ENCODE results near the gene CDCA7L.
"Not testable (repeated sequence)": the region's sequence is repeated elsewhere in the genome, so short reads cannot be mapped to it uniquely, and the experiment has no call there.

The CDCA7L gene

DNA sequence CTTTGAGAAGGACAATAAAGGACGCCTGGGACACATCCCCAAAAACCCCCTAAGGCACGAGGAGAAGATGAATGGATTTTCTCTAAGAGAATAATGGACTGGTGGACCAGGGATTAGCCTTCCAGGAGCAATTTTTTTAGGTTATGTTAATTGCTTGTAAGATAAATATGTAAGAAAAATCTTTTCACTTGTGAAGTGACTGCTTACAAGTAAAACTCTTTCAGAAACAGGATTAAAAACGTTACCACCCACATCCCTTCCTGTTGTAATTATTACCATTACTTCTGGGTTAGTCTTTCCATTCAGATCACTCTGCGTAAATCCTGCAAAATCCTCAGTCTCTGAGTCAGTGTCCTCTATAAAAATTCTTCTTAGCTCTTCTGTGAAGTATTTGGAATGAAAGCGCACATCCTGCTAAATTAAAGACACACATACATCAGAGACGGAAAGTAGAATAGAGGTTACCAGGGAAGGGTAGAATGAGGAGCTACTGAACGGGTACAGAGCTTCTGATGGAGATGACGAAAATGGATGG is 34.3 kb downstream of the CDCA7L start:
- DNase-seq (ENCODE audit: low read depth in 2 of 2): no peak

DNA sequence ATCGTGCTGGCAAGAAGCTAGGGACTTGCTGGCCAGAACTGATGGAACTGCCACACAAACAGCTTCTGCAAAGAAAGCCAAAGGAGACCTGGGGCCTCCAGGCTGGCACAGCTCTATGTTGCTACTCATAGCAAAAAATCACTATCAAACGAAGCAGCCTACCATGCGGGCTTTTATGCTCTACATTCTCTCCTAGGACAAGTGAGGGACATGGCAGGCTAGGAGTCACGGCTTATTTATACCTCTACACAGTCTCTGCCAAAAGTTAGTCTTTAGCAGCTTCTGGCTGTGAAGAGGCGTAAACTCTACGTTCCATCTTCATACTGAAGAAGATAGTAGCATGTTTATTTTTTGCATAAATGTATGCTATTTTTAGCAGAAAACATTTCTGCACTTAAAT is 35.4 kb downstream of the CDCA7L start:
- no peak for DNase-seq (ENCODE audit: low read depth in 2 of 2)

DNA sequence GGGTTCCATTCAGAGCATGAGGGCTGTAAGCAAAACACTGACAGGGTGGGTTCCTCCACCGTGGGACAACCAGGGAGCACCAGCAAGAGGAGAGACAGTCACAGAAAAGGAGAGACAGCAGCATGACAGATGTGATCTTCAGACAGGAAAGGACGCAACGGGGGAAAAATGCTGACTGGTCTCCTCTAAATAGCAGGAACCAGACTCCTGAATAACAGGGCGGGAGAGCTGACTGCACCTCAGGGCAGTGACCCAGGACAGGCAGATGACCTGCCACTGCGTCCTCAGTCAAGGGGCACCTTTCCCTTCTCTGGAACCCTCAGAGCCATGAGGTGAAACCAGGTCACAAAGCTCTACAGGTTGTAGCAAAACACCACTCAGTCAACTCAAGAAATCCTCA is 37.0 kb downstream of the CDCA7L start:
- DNase-seq (ENCODE audit: low read depth in 2 of 2): no peak

DNA sequence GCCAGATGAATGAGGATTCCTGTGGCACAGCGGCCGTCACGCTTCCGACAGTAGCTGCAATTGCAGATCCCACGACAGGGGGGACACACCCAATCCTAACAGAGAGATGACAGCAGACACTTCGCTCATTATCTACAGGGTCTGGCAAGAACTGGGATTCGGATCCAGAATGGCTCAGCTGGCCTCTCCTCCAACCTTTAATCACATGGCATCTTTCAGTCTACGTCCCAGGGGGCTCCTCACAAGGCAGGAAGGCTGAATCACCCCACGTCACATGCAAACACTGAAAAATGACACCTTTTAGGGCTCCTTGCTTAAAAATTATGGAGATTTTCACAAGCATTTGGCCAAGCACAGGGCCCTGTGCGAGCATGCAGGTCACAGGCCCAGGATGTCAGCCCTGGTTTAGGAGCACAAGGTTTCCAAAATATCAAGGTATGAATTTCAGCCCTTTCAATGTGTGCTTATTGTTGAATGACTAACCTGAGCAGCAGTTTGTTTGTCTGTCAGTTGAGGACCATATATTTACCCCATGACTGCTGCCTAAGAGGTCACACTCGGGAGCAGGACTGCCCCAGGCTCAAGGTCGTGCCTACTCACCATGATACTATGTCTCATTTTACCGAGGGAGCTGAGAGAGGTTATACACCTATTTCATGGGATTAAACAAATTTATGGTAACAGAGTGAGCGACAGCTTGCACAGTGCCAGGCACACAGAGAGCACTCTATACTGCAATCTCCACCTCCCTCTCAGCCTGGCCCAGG is 42.5 kb downstream of the CDCA7L start:
- no peak for DNase-seq (ENCODE audit: low read depth in 2 of 2)

DNA sequence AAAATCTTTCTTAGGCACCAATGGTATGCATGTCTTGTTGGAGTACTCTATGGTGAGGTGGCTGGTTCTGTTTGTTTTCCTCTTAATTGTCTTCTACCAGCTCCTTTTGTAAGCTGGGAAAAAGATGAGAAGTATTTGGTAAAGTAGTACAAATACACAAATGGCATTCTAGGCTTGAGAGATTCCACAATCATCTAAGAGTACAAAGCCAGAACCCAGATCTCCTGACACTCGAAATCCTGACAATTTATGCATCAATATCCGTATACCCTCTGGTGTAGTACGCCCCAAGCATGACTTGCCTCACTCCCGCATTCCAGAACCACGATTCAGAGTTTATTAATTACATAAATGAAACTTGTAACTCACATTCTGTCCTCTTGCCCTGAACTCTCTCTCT is 43.5 kb downstream of the CDCA7L start:
- no peak for DNase-seq (ENCODE audit: low read depth in 2 of 2)

DNA sequence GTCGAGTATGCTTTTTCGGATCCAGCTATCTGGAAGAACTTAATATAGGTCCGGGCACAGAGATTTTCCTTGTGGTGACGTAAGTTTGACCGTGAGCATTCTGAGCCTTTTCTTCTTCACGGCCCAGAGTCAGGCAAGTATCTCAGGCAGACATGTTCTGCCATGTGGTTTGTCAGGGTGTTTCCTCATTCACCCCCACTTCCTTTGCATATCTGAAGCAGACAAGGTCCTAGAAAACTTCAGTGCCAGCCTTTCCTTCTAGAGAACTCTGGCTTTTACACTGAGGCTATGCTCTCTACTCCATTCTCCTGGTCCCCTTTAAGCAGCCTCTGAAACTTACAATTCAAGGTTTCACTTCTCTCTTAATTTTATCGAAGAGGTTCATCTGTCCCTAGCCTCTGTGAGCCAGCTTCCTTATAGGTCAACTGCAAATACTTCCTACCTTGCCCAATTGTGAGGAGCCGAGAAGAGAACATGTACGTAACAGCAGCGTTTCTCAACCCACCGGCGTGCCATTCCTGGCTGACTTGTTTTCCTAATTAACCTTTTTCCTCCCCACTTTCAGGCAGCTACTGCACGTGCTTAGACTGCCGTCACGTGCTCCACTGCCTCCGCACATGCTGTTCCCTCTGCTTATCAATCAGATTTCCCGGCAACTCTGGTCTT is 47.3 kb downstream of the CDCA7L start:
- DNase-seq (ENCODE audit: low read depth in 2 of 2): no peak

DNA sequence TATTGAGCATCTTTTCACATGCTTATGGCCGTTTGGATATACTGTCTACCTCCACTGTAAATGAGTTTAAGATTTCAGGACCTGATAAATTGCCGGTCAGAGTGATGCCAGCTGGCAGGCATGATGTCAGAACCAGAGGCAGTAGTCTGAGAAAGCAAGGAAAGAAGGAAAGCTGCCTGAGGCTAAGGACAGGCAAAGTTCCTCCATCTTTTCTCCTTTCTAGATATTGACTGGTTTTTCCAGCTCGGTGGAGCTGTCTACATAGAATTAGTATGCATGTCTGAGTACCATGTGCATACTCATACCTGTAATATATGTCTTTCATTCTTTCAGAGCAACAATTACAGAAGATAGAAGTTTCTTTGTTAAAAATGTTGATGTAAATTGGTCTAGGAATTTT is 52.3 kb downstream of the CDCA7L start:
- DNase-seq (ENCODE audit: low read depth in 2 of 2): no peak

DNA sequence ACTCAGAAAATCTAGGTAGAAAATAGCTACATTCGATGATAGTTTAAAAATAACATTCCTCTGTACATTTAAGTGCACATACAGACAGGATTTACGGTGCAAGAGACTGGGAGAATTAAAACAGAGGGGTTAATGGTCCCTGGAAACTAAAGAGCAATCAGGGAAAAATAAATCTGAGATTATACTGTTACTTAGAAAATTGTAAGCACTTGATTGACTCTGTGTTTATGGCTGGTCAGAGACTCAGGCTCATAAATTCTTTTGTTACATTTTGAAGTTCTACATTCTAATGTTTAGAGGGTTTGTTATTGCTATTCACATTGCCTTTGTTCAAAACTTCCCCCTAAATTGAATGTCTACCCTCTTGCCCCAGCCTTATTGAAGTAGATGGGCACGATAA is 54.4 kb downstream of the CDCA7L start:
- DNase-seq (ENCODE audit: low read depth in 2 of 2): no peak

DNA sequence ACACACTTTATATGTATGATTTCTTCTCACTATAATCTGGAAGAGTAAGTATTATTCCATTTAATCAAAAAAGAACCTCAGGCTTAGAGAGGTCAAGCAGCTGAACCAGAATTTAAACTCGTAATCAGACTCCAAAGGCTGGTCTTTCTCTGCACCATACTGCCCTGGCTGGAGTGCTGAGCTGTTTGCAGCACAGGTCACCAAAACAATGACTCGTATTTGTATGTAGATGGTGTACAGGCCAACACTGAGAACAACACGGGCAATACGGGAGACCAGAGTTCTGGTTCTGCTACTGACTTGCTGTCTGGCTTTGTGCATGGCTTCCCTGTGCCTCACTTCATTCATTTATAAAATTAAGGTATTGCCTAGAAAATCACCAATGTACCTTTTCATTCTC is 57.9 kb downstream of the CDCA7L start:
- no peak for DNase-seq (ENCODE audit: low read depth in 2 of 2)

DNA sequence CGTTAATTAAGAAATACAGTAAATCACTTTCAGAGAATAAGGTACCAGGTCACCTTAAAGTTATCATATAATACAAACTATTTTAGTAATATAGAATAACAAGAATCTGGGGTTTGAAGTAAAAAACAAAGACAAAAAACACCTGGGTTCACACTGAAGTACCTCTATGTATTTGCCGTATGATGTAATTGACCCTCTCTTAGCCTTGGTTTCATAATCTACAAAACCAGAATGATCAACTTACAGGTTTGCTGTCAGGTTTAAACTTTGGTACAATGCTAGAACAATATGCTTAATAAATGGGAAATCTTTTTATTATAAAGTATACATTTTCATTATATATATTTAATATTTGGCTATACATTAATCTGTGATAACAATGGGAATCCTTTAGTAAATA is 58.3 kb downstream of the CDCA7L start:
- no peak for DNase-seq (ENCODE audit: low read depth in 2 of 2)

DNA sequence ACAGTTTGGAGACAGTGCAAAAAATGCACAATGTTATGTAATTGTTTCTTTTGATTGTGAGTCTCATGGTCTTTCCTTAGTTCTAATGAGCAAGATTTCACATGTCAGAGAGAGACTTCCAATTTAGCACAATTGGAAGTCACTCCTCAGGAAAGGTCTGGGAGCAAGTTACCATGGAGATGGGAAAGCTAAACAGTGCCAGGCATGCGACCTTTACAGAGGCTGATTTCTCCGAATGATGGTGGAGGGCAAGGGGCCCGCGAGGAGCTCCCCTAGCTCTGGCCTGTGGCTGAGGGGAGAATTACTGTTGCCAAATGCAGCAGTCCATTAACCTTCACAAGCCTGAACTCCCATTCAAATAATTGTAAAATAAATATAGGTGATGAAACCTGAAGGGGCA is 59.3 kb downstream of the CDCA7L start:
- no peak for DNase-seq (ENCODE audit: low read depth in 2 of 2)

DNA sequence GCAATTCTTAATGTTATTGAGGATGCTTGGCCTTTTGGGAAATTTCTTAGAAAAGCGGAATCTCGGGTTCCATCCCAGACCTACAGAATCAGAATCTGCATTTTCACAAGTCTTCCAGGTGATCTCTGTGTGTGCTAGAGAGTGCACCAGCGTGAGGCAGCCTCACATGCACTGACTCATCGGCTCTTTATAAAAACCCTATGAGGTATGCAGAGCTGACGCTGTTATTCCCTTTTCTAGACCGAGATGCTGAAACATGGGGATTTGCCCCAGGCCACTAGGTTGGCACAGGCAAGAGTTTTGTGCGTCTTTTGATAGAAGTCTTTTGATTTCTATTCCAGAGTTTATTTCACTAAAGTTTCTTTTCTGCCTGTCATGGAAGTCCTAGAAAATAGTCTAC is 61.2 kb downstream of the CDCA7L start:
- no peak for DNase-seq (ENCODE audit: low read depth in 2 of 2)

DNA sequence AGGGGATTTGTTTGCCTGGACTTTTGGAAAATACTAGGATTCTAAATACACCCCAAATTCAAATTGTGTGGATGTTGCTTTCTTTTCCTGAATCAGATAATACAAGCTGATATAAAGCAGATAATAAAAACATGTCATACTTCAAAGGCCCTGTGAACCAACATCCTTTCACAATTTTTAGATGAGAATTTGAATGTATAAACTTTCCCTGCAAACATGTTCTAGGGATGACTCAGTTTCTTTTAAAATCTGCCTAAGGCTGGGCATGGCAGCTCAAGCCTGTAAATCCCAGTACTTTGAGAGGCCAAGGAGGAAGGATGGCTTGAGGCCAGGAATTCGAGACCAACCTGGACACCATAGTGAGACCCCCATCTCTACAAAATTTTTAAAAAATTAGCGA is 62.2 kb downstream of the CDCA7L start:
- DNase-seq (ENCODE audit: low read depth in 2 of 2): not testable (repeated sequence)

DNA sequence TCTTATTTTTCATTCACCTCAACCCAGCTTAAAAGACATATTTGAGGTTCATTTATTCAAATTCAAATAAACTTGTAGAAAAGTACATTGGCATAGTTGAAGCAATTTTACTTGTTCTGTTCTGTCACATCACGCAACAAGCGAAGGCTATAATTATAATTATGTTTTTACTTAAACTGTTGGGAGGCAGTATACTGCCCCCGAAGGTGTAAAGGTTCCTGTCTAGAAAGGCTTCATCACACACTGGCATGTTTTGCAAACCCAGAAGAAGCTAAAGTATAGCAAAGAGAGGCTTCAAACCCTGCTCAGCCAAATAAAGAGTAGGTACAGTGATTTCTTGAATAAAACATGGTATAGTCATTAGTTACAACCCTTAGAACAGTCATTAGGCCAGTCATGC is 62.6 kb downstream of the CDCA7L start:
- no peak for DNase-seq (ENCODE audit: low read depth in 2 of 2)

DNA sequence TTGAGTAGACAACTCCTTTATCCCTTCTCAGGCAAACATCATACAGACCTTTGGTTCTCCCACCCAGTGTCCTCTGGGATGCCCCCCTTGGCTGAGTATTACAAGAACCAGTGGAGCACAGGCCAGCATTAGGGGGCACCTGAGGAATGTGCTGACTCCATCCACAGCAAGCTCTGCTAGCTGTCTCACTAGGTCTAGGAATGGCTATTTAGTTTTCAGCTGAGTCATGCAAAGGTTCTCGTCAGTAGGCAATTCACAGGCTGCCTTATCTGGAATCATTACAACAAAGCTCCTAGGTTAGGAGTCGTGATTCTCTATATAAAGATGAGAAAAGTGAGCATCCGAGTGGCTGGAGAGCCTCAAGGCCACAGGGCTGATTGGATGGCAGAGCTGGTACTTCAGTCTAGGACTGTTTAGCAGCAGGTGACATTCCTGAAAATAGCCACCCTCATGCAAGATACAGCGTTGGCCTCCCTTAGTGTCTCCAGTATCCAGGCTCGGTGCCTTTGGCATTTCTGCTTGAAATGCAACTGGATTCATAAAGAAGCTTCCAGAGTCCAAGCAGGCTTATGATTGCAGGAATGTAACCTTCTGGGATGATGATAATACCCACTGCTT is 75.8 kb downstream of the CDCA7L start:
- DNase-seq (ENCODE audit: low read depth in 2 of 2): no peak

DNA sequence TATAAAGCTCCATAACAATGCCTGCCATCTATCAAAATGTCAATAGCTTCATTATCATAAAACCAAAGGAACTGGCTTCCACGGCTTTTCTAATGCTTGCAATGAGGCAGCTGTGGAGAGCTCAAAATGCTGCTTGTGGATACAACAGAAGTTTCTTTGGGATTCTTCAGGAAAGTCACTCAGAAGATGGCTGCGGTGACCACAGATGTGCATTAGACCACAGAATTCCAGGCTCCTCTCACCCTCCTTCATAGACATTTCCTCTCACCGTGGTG is 77.2 kb downstream of the CDCA7L start:
- no peak for DNase-seq (ENCODE audit: low read depth in 2 of 2)

DNA sequence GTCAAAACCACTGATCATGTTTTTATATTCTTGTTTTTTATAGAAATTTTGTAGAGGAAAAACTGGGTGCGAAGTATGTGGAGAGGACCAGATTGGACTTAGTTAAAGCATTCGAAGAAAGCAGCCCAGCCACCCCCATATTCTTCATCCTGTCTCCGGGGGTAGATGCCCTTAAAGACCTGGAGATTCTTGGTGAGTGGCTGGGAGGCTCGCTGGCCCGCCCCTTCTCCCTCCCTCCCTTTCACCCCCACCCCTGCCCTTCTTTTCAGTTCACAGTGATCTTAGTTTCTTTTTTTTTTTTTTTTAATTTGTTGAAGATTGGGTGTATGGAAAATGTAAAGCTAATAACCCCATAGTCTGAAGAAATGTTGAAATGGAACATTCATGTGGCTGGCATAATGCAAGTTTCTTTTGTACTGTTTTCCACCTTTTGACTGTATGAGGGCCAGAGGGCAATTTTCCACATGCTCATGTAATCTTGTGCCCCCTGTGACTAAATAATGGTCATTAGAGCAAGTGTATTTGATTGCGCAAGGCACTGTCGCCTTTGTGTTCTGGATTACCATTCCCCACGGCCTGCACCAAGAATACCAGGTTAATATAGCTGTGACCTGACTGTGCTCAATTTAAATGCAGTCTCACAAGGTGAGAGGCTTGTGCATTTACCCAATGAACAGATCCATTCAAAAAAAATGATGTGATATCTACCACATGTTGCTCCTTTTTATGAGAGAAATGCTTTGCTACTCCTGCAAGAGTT is 77.7 kb downstream of the CDCA7L start:
- no peak for DNase-seq (ENCODE audit: low read depth in 2 of 2)

DNA sequence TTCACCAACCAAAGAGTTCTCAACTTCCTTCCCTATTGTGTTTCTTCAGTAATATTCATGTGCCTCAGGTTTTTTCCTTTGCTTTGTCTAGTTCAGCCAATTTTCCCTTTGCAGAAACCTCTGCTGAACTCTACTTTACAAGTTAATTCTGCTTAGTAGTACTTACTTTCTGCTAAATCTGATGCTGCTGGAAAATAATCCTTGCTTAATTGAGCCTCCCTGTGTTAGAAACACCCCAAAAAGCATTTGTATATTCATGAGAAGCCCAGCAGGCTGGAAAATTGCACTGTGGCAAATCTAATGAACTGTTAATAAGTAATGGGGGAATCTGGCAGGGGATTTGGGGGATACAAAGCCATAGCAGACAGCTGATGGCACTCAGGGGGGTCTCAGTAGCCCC is 78.5 kb downstream of the CDCA7L start:
- no peak for DNase-seq (ENCODE audit: low read depth in 2 of 2)

DNA sequence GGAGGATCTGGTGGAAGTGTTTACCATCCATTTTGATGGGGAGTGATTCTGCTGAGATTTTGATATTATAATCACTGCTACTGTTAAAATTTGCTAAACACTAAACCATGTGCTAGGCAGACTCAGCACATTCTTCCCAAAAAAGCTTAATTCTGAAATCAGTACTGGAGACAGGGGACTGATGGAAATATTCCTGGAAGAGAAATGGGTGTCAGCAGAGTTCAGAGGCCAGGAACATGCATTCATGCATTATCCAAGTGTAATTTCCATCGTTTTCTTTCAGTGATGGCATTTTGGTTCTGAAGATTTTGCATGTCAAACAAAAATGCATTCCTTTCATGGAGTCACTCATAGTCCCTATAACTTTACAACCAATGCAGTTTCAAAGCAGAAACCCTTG is 79.0 kb downstream of the CDCA7L start:
- DNase-seq (ENCODE audit: low read depth in 2 of 2): no peak

DNA sequence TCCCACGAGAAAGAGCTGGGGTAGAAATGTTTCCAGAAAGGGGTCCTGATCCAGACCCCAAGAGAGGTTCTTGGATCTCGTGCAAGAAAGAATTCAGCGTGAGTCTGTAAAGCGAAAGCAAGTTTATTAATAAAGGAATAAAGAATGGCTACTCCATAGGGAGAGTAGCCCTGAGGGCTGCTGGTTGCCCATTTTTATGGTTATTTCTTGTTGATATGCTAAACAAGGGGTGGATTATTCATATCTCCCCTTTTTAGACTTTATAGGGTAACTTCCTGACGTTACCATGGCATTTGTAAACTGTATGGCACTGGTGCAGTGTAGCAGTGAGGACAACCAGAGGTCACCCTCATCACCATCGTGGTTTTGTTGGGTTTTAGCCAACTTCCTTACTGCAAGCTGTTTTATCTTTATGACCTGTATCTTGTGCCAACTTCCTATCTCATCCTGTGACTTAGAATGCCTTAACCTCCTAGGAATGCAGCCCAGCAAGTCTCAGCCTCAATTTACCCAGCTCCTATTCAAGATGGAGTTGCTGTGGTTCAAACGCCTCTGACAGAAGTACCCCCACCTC is 80.0 kb downstream of the CDCA7L start:
- not testable (repeated sequence) for DNase-seq (ENCODE audit: low read depth in 2 of 2)

DNA sequence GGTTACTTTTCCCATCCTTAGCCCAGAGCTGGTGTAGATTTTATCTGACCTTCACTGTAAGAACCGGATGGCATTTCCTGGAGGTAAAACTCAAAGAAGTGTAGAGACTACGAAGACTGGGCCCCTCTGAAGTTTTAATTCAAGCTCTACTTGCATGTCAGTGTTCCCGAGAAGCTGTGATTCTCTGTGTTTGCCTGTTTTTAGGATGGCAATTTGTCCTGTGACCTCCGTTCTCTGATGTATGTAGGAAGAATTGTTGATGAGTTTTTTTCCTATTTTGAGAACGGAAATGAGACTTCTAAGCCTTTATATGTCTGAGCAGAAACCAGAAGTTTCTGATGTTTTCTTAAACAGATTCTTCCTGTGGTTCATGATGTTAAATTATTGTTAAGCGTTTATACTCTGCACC is 94.1 kb downstream of the CDCA7L start:
- no peak for DNase-seq (ENCODE audit: low read depth in 2 of 2)

All from stimulated activated CD4-positive, alpha-beta T cell treated with anti-CD3 and anti-CD28 coated beads, Interleukin-15, amount 100 ng/mL, for 48 hours (primary cell).